Measurements from ENCODE around the gene PDE4D. TPM values are rescaled to one million over a fixed set of nuclear protein-coding genes. Genes with fewer than 3 reads are reported as not detected.
A peak's percentile ranks its signal among the peaks of the same experiment; 100 is the strongest.

PDE4D gene
- total RNA-seq, 1 donor from 2014 or later, result 41.0 TPM

DNA sequence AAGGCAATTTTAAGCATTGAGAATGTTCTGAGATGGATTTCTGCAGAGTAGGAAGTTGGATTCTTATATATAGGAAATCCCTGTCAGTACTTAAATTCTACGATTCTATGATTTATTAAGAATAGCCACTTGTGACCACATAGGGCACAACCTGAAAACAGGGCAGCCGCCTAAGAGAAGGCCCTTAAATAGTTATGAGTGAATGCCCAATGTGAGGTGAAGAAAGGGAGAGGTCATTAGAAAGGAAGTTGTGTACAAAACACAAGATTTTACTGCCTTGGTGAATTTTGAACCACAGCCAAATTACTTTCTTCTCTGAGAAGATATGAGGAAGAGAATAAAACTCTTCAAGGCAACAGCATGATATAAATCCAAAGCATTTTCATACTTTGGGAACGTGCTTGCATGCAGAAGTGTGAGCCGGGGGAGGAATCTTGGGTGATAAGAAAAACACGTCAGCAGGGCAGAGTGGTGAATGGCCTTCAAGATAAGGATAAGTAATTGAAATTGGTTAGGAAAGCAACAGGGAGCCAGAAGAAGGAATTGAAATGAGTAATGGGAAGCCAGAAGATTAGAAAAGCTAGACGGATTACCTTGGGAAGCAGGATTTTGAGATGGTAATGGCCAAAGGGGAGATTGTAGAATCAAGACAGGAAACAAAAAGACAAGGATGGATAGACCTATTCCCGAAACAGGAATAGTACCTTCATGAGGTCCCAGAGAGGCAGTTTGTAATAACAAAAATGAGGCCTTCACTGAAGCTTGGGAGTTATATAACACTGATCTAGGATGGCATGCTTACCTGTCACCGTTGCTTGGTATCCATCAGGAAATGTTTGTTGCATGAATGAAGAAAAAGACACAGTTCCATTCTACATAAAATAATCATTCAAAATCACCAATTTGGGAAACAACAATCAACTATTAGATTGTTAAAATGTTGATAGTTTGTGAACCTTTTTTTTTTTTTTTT, 244.3 kb downstream of the PDE4D start:
- peak; percentile 76 for DNase-seq

DNA sequence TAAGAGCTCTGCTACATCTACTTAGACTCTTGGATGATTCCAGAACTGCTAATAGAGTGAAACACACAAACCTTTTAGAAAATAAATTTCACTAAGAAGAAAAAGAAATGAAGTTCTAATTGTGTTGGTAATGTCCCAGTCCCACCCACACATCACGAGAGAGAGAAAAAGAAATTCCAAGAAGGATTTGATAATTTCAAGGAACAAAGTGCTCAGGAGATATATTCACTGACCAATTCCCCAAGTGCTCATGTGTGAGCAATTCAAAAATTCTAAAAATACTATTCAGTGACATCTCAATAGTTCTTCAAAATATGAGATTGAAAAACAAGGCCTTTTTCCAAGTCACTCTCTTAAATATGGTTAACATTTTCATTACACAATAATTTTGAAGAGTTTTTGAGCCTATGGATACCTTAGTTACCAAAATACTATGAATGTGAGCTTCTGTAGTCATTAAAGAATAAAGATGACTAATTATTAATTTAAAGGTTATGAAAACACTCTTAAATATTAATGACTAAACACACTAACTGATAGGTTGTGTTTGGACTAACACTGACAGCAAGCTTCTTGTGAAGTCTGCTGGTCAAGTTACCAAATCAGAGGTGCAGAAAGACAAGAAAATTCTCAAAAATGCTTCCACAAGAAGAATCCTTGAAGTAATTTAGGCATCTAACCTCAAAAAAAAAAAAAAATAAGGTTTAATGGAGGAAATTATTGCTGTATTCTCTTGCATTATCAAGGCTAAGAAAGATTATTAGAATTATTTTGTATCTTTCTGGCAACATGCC, 245.3 kb downstream of the PDE4D start:
- DNase-seq, result no peak

DNA sequence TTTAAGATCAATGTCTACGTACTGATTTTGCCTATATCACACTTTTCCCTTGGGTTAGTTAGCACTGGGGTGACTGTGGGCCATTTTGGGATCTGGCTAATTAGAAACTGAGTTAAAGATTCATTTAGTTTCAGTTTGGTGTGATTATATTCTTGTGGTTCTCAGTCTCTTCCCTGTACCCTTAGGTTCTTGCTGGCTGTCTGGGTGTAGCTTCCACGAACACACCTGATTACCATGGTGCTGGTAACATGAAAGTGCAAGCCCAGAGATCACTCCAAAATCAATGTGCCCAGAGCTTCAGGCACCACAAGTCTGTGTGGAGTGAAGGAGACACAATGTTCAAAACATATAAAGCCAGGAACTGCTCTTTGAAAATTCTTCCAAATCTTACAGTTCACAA, 248.1 kb downstream of the PDE4D start:
- DNase-seq, result no peak

DNA sequence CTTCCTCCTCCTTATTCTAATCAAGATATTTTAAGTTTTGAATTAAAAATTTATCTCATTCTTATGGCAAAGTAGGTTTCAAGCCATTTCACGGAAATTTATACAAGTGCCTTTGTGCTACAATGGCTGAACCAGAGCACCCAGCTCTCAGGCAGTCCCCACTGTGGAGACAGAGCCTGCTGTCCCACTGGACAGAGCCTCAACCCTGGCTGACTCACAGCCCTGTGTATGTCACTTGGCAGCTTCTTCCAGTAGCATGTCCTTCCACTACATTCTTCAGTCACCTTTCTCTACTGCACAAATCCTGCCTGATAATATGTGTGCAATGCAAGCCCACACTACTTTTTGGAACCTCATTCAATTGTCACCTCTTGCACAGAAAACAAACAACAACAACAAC, 253.1 kb downstream of the PDE4D start:
- DNase-seq, result peak; percentile 31

DNA sequence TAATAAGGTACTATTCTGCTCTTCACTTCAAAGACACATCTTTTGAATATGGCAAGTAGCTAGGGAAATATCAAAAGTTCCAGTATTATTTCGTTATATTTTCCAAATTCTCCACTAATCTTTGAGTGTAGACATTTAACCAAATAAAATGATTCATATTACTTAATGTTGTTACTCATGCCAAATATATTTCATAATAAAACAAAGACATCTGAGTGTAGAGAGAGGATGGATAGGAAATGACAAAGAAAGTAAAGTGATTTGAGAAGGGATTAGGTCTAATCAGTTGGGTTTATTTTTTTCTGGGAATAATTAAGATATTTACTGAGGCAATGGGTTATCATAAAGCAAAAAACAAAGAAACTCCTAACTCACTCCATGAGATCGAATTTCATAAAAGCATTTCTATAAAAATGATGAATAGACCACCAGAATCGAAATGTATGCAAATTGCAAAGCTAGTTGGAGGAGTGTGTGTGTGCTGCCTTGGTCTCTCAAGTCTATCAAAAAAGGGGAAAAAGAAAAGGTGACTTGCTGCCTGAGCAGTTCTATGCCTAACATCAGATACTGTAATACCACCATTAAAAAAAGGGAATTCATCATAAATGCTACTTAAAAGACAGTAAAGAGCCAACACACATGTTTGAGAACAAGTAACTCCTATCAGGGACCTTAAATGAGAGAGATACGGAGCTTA, 255.5 kb downstream of the PDE4D start:
- DNase-seq, result peak; percentile 13

DNA sequence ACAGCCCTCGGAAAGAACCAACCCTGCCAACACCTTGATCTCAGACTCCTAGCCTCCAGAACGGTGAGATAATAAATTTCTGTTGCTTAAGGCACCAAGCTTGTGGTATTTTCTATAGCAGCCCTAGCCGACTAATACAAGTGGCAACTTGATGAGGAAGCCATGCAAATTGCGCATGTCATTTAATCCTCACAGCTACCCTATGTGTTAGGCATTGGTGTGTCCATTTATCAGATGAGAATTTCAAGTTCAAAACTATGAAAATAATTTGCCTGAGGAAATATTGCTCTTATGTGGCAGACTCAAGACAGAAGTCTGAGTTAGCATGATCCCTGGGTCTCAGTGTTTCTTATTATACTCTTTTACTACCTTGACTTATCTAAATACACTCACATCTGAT, 264.0 kb downstream of the PDE4D start:
- no peak for DNase-seq

DNA sequence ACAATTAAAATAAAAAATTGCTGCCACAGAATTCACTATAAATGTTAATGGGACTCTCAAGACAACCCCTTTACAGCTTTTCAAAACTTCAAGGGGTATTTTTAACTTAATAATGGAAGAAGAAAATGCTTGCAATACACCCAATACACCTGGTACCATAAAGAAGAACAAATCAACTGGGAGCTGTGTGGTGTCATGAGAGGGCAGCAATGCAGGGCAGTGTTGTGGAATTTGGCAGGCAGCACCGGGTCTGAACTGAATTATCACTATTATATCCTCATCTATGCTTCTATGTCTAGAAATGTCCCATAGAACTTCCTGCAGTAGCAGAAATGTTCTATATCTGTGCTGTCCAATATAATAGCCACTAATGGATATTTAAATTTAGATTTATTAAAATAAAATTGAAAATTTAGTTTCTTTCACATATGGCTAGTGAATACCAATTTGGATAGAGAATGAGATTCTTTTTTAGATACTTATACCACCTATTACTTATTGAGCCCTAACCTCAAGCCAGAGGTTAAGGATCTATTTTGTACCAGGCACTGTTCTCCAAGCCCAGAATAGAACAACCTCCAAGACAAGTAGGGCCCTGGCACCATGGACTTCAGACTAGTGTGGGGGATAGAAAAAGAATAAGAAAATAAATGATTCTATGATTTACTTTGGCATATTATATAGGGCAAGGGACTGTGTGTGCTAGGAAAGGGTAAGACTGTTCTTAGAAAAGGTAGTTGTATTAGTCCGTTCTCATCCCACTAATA, 265.3 kb downstream of the PDE4D start:
- no peak for DNase-seq

DNA sequence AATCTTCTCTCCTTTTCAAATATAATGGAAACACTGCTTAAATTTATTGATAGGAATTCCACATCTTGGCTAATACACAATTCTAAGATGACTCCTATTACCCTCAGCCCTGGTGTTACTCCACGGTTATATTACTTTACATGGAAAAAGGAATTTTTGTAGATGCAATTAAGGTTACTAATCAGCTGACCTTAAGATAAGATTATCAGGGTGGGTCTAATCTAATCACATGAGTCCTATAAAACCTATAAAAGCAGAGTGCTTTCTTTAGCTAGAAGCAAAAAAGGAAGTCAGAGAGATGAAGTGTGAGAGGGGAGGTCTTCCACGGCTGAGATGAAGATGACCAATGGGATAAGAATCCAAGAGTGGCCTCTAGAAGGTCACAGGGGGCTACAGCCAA, 268.6 kb downstream of the PDE4D start:
- DNase-seq, result no peak

DNA sequence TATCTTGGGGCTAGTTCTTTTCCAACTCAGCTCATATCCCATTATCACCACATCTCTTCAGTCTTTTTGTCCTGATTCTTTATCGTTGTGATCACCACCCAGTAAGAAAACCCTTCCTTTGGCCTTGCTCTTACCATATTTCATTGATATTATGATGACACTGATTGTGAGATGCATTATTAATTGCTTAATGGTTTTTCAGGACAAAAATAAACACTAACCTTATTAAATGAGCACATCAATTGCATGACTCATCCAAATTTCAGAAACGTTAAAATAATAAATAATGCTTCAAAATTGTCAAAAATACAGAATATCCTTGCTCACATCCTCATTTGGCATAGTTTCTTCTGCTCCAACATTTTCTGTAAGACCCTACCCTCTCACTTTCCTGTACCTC, 270.7 kb downstream of the PDE4D start:
- DNase-seq, result no peak

DNA sequence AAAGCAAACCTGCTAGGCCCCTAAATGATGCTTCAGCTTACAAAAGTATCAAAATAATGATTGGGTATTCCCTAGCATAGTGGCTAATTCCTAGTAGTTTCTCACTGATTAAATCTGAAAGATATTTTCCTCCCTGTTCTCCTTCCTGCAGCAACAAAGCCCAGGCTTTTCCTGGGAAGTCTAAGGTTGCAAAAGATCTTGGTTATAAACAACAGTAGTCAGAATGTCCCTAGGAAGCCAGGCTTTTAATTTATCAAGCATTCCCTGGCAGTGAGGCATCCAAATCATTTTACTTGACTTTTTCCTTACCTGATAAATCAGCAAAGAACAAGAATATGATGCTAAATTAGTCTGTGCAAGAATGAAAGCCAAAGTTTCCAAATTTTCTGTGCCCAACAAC, 272.0 kb downstream of the PDE4D start:
- DNase-seq, result peak; percentile 21

DNA sequence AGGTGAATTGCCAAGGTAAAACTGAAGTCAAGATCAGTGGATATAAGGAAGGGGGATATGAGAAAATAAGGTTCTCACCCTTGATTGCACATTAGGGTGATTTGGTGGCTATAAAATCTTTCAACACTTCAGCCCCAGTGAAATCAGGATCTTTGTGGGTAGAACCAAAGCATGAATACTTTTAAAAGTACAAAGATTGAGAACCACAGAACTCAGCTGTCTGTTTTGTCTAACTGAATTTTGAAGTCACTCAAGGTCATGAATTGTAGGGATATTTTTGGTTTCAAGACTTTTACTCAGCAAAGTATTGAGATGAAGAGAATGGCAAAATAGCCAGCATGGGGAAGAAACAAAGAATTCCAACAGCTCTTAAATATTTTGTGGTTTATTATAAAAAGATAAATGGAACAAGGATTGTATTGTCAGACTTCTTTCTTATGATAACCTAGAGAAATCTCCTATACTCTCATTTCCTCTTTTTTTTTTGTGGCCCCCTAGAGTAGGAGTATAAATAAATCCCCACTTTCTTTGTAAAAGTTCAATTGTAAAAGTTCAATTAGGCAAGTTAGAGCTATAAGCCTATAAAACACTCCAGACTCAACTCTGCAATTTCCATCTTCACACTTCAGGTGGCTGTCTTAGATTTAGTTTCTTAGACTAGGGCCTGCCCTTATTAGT, 272.9 kb downstream of the PDE4D start:
- DNase-seq, result no peak

DNA sequence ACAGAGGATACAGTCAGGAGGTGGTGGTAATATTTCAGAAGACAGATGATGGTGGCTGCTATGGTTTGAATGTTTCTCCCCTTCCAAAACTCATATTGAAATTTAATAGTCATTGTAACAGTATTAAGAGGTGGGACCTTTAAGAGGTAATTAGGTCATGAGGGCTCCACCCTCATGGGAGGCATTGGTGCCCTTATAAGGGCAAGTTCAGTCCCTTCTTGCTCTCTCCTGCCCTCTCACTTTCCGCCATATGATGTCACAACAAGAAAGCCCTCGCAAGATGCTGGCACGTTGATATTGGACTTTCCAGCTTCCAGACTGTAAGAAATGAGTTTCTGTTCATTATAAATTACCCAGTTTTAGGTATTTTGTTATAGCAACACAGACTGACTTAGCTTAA, 274.9 kb downstream of the PDE4D start:
- no peak for DNase-seq

DNA sequence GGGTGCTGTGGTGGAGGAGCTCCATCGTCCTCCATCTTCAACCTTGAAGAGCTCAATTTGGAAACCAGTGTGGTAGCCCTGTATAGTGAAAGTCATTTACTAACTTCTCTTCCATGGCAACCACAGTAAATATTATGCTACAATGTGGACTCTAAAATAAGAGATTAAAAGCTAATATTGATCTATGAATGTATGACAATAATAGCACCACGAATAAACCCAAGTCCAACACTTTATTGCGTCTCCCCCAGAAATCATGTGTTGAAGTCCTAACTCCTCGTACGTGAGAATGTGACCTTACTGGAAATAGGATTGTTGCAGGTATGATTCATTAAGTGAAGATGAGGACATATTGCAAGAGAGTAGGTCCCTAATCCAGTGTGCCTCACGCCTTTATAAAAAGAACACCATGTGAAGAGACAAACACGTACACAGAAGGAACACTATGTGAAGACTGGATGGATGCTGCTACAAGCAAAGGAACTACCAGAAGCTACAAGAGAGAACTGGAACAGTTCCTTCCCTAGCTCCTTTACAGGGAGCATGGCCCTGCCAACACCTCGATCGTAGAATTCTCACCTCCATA, 276.2 kb downstream of the PDE4D start:
- no peak for DNase-seq

DNA sequence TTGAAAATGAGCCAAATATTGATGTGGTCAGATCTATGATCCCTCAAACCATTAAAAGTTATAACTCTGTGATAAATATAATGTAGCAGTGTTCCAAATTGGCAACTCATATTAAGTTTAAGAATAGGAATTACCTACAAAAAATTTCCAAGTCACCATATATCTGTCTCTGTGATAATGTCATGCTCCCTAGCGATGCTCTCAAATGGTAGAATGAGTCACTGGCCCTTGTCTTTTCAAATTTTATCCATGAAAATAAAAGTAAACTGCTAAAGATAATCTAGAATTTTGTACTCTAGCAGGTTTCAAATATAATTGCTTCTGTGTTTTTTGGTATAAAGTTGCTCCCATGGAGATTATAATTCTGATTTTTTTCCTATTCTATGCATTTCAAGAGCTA, 277.1 kb downstream of the PDE4D start:
- no peak for DNase-seq

DNA sequence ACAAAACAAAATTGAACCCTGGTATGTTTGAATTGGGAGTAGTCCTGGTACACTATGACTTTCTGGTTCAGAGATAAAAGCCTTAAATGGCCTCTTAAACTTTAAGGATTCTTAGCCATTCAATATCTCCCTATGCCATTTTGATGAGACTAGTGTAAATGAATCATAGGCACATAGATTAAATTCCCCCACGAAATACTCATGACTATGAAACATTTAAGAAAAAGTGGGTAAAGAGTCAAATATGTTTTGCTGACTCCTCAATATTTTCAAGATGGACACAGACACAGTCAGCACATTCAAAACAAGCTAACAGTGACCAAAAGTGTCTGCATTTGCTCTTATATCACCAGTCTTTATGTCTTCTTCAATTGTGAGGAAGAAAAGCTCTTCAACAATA, 278.3 kb downstream of the PDE4D start:
- no peak for DNase-seq

DNA sequence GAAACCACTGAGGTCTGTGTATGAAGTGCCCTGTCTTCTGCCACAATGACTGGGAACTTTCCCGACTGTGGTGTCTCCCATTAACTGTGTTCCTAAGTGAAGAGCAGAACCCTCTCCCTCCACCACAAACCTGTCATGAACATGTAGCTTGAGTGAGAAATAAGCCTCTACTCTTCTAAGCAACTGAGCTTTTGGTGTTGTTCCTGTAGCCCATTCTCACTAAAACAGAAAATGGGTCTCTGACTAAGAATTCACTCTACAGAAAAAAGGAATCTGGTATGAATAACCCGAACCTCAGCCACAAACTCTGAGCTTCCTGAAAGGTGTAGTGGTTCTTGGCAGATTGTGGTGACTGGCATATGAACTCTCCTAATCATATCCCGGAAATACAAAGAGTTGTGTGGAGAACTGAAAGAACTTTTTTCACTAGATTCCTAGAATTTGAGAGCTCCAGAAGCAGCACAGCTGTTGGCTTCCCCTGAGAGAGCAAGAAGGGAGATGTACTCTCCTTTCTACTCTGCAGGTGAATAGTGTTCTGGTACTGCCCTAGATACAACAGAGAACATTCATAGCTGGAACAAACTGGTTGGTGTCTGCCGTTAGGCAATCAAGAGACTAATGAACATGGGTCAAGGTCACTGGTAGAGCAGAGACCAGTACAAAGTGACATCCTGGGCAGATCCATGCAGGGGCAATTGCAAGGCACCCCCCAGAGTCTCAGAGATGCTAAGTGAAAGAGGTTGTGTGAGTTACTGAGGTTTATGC, 283.8 kb downstream of the PDE4D start:
- DNase-seq, result no peak

DNA sequence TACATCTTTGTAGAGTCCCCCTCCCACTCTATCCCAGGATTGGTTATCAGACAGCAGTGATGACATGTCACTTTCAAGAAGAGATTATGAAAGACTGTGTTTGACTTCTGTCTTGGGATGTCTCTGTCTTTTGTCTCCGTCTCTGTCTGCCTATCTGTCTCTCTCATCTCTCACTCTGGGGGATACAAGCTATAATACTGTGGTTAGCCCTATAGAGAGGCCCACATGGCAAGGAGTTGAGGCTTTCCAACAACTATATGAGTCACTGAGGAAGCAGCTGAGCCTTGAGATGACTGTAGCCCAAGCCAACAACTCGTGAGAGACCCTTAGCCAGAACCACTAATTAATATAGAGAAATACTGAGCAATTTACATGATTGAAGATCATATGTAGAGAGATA, 284.8 kb downstream of the PDE4D start:
- DNase-seq, result peak; percentile 40

DNA sequence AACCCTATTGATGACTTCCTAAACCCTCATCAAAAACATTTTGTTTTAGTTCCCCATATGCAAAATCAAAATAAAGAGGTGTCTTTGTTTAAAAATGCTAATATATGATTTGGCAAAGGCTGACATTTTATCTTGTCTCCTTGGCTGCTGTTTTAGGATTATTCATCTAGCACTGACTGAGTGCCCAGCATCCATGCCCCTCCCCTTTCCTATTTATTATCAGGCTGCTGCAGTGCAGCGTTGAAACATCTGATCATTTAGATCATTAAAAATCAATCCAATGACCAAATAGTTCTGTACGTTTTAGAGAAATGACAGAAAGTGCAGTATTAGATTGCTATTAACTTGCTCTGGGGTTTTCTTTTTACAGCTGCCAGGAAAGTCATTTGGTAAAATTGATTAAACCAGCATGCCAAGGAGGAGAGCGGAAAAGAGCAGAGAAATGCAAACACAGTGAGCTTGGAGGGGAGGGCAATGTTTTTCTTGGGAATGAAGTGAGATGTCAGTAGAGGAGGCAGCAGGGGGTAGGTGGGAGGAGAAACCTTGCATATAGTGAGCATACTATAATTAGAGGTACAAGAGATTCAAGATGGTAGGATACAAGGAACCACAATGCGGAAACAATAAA, 286.3 kb downstream of the PDE4D start:
- DNase-seq, result no peak

DNA sequence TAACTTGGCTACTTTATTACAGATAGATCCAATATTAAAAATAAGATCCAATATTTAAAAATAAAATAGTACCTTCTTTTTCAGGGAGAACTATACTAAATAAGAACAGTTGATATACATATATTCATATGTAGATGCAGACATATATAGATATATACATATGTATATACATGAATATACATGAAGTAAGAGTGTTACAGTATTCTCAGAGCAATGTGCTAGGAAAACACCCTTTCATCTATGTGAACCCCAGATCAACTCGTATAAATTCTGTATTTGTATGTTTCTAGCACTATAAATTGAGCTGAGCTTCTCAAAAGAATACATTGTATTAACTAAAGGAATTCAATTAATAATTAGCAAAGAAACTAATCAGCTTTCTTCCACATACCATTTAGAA, 287.6 kb downstream of the PDE4D start:
- DNase-seq, result no peak

DNA sequence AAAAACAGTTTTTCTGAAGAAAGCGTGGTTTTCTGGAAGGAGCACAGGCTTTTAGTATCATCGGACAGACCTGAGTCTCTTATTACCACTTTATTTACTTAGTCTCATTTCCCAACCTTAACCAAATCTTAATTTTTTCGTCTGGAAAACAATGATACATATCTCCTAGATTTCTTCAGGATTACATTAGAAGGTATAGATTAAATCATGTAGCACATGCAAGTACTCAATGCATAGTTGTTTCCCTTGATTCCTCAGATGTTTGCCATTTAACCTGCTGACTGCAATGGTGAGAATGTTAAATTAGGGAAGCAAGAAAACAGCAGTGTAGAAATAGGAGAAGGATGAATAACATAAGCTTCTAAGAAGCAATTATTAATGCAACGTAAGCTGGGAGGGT, 289.4 kb downstream of the PDE4D start:
- no peak for DNase-seq

All from dermis blood vessel endothelial cell (primary cell).